Caco-2 (cell line): ENCODE measurements around the gene HSF5. TPM values are rescaled to one million over a fixed set of nuclear protein-coding genes. Genes with fewer than 3 reads are reported as not detected.

Experiments used
- BruUV-seq: library from RNA; stranded (reverse); fragments of 400-500 nt; replicated peaks from 2 replicates; lab custom pipeline; 2021; lab: Mats Ljungman, UMichigan
- CTCF ChIA-PET: fragments of 300-600 bp; sonication (Branson Sonifier 250); formaldehyde crosslinking; loops from one replicate; lab custom pipeline; 2022; ENCODE audit warnings: antibody characterized with exemption; lab: Charles Lee
- POLR2A ChIA-PET: fragments of 300-600 bp; sonication (Branson Sonifier 250); formaldehyde crosslinking; loops from one replicate; lab custom pipeline; 2022; ENCODE audit warnings: antibody characterized with exemption; lab: Charles Lee
- DNase-seq, 2 experiments: peaks; one replicate each; pipeline versions ENCODE4 v3.0.0 to v3.0.0-alpha.2; 2020 to 2022
- H3K27me3 ChIP-seq: replicated peaks from 2 replicates; pipeline ENCODE4 v1.6.0; 2011; ENCODE audit warnings: low read length; ENCODE audit not compliant: control insufficient read depth, insufficient read depth
- H3K36me3 ChIP-seq: 2 replicates; pipeline ENCODE4 v1.5.1; 2011; ENCODE audit warnings: low read length; ENCODE audit not compliant: control insufficient read depth, insufficient read depth
- H3K4me1 ChIP-seq: fragments of 250-450 bp; sonication (Bioruptor Pico); 2 replicates; pipeline ENCODE4 v1.5.1; 2020; ENCODE audit warnings: mild to moderate bottlenecking
- H3K4me3 ChIP-seq: 2 replicates; pipeline ENCODE4 v1.5.1; 2011; ENCODE audit warnings: low read depth, mild to moderate bottlenecking, control low read depth, low read length
- H3K9me3 ChIP-seq: fragments of 250-450 bp; sonication (Bioruptor Pico); 2 replicates; pipeline ENCODE4 v1.5.1; 2020; ENCODE audit warnings: mild to moderate bottlenecking, moderate library complexity
- H3K27ac Mint-ChIP-seq: one replicate; pipeline ENCODE4 v1.8.0; 2022; ENCODE audit warnings: mixed read lengths; ENCODE audit not compliant: unreplicated experiment
- H3K27me3 Mint-ChIP-seq: one replicate; pipeline ENCODE4 v1.8.0; 2022; ENCODE audit warnings: mixed read lengths; ENCODE audit not compliant: insufficient read depth, unreplicated experiment
- H3K36me3 Mint-ChIP-seq: one replicate; pipeline ENCODE4 v1.8.0; 2022; ENCODE audit warnings: mild to moderate bottlenecking, mixed read lengths; ENCODE audit not compliant: insufficient read depth, unreplicated experiment
- H3K4me1 Mint-ChIP-seq: one replicate; pipeline ENCODE4 v1.8.0; 2022; ENCODE audit warnings: low read depth, mixed read lengths; ENCODE audit not compliant: unreplicated experiment
- H3K4me3 Mint-ChIP-seq: one replicate; pipeline ENCODE4 v1.8.0; 2022; ENCODE audit warnings: mild to moderate bottlenecking, moderate library complexity, mixed read lengths; ENCODE audit not compliant: unreplicated experiment
- H3K9me3 Mint-ChIP-seq: one replicate; pipeline ENCODE4 v1.8.0; 2022; ENCODE audit warnings: mixed read lengths; ENCODE audit not compliant: unreplicated experiment
- intact Hi-C: fragments of 100-400 bp; cut with micrococcal nuclease; formaldehyde crosslinking; loops from one replicate; pipeline ENCODE4 v1.10.0; 2022; ENCODE audit not compliant: unreplicated experiment
- total RNA-seq: library from RNA; stranded (reverse); gene quantifications from 2 replicates; pipeline ENCODE4 v1.2.3, GENCODE V29; 2022
- TF ChIP-seq, protein P1 (sequence below), 2 experiments: fragments of 200-600 bp in 1 of 2; IDR thresholded peaks; 1 replicate in 1 of 2; 2 replicates in 1 of 2; pipeline versions ENCODE4 v1.5.1 to v1.8.0; 2011 to 2022; ENCODE audit warnings: antibody characterized with exemption in 1 of 2, control low read depth in 1 of 2, inconsistent platforms in 1 of 2, low read depth in 1 of 2, low read length in 1 of 2, mild to moderate bottlenecking in 1 of 2, moderate library complexity in 1 of 2; ENCODE audit not compliant: insufficient read depth in 1 of 2, severe bottlenecking in 1 of 2, unreplicated experiment in 1 of 2

The HSF5 gene
- total RNA-seq, 1 experiment from 2014 or later = 0.98 TPM

- H3K27me3 ChIP-seq = no peaks in the 10 kb centered on the region
- peaks cover 74% of the 10 kb centered on the region for H3K4me1 Mint-ChIP-seq
- peaks cover 87% of the 10 kb centered on the region for H3K4me1 ChIP-seq
- H3K9me3 ChIP-seq = no peaks in the 10 kb centered on the region
- no peaks in the 10 kb centered on the region for H3K9me3 Mint-ChIP-seq
- intact Hi-C loops = no loop called here
- H3K4me3 ChIP-seq = no peak overlapping the region
- no peak for DNase-seq
- H3K36me3 ChIP-seq = peaks cover 1% of the 10 kb centered on the region
- peak overlapping the region; percentile 6 for H3K27ac Mint-ChIP-seq
- ChIA-PET CTCF (no interaction called here), POLR2A (no interaction called here)
- no peaks in the 10 kb centered on the region for H3K27me3 Mint-ChIP-seq
- TF ChIP-seq, protein P1, sequence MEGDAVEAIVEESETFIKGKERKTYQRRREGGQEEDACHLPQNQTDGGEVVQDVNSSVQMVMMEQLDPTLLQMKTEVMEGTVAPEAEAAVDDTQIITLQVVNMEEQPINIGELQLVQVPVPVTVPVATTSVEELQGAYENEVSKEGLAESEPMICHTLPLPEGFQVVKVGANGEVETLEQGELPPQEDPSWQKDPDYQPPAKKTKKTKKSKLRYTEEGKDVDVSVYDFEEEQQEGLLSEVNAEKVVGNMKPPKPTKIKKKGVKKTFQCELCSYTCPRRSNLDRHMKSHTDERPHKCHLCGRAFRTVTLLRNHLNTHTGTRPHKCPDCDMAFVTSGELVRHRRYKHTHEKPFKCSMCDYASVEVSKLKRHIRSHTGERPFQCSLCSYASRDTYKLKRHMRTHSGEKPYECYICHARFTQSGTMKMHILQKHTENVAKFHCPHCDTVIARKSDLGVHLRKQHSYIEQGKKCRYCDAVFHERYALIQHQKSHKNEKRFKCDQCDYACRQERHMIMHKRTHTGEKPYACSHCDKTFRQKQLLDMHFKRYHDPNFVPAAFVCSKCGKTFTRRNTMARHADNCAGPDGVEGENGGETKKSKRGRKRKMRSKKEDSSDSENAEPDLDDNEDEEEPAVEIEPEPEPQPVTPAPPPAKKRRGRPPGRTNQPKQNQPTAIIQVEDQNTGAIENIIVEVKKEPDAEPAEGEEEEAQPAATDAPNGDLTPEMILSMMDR (IDR thresholded peaks at IDR 0.05; ENCODE audit: insufficient read depth in 1 of 2, low read depth in 1 of 2, low read length in 1 of 2, severe bottlenecking in 1 of 2, unreplicated experiment in 1 of 2) = no peak
- peaks cover 87% of the 10 kb centered on the region for H3K36me3 Mint-ChIP-seq
- no TSS peak for BruUV-seq
- H3K4me3 Mint-ChIP-seq = no peak overlapping the region
These were observed 112.4 kb downstream of the HSF5 start for GRCh38 chr17:58375811-58376210.

- Mint-ChIP-seq H3K36me3 (peaks cover 90% of the 10 kb centered on the region), H3K9me3 (no peaks in the 10 kb centered on the region), H3K4me3 (no peak overlapping the region), H3K27ac (peak overlapping the region; percentile 6), H3K27me3 (no peaks in the 10 kb centered on the region), H3K4me1 (peaks cover 77% of the 10 kb centered on the region)
- TF ChIP-seq, protein P1 (IDR thresholded peaks at IDR 0.05; ENCODE audit: insufficient read depth in 1 of 2, low read depth in 1 of 2, low read length in 1 of 2, severe bottlenecking in 1 of 2, unreplicated experiment in 1 of 2) = no peak
- ChIA-PET POLR2A (no interaction called here), CTCF (no interaction called here)
- Histone ChIP-seq H3K9me3 (no peaks in the 10 kb centered on the region), H3K4me1 (peaks cover 87% of the 10 kb centered on the region), H3K36me3 (peaks cover 1% of the 10 kb centered on the region), H3K27me3 (no peaks in the 10 kb centered on the region), H3K4me3 (no peak overlapping the region)
- BruUV-seq = no TSS peak
- no peak for DNase-seq
- intact Hi-C loops = no loop called here
These were observed 113.0 kb downstream of the HSF5 start for GRCh38 chr17:58375256-58375655.

GRCh38 chr17:58373923-58374322 is 114.3 kb downstream of the HSF5 start:
- Mint-ChIP-seq H3K36me3 (peaks cover 94% of the 10 kb centered on the region), H3K27ac (no peak overlapping the region), H3K9me3 (no peaks in the 10 kb centered on the region), H3K4me3 (no peak overlapping the region), H3K27me3 (no peaks in the 10 kb centered on the region), H3K4me1 (peaks cover 77% of the 10 kb centered on the region)
- DNase-seq = no peak
- peaks cover 87% of the 10 kb centered on the region for H3K4me1 ChIP-seq
- TF ChIP-seq, protein P1 (IDR thresholded peaks at IDR 0.05; ENCODE audit: insufficient read depth in 1 of 2, low read depth in 1 of 2, low read length in 1 of 2, severe bottlenecking in 1 of 2, unreplicated experiment in 1 of 2) = no peak
- H3K9me3 ChIP-seq = no peaks in the 10 kb centered on the region
- H3K27me3 ChIP-seq = no peaks in the 10 kb centered on the region
- ChIA-PET POLR2A (no interaction called here), CTCF (no interaction called here)
- peaks cover 1% of the 10 kb centered on the region for H3K36me3 ChIP-seq
- H3K4me3 ChIP-seq = no peak overlapping the region
- BruUV-seq = no TSS peak
- intact Hi-C loops = no loop called here
